IPS DF 4.7 (cell line): ENCODE results near the gene RIT2.

ENCODE experiments used
- DNase-seq: peaks from one replicate; pipeline ENCODE4 v3.0.0-alpha.2; 2013; ENCODE audit warnings: low spot score; ENCODE audit errors: extremely low read depth

Gene RIT2

GRCh38 chr18:43081396-43081795 is 34.1 kb downstream of the RIT2 start:
- no peak for DNase-seq

- no peak for DNase-seq
Observed at GRCh38 chr18:43080671-43081070, 34.8 kb downstream of the RIT2 start.

GRCh38 chr18:43079422-43079821 is 36.1 kb downstream of the RIT2 start:
- no peak for DNase-seq

GRCh38 chr18:43078478-43079092 is 36.9 kb downstream of the RIT2 start:
- no peak for DNase-seq

- DNase-seq: no peak
Observed at GRCh38 chr18:43077510-43078308, 37.8 kb downstream of the RIT2 start.

GRCh38 chr18:43073771-43074170 is 41.7 kb downstream of the RIT2 start:
- no peak for DNase-seq

GRCh38 chr18:43068781-43069180 is 46.7 kb downstream of the RIT2 start:
- no peak for DNase-seq

GRCh38 chr18:43067570-43067969 is 47.9 kb downstream of the RIT2 start:
- no peak for DNase-seq

GRCh38 chr18:43061816-43062215 is 53.7 kb downstream of the RIT2 start:
- no peak for DNase-seq

GRCh38 chr18:43061318-43061717 is 54.2 kb downstream of the RIT2 start:
- DNase-seq: no peak

GRCh38 chr18:43060020-43060419 is 55.5 kb downstream of the RIT2 start:
- no peak for DNase-seq

GRCh38 chr18:43054815-43055519 is 60.5 kb downstream of the RIT2 start:
- DNase-seq: no peak

GRCh38 chr18:43049021-43049420 is 66.5 kb downstream of the RIT2 start:
- DNase-seq: no peak

- no peak for DNase-seq
Observed at GRCh38 chr18:43046322-43046721, 69.2 kb downstream of the RIT2 start.

- no peak for DNase-seq
Observed at GRCh38 chr18:43043626-43044025, 71.9 kb downstream of the RIT2 start.

- DNase-seq: no peak
Observed at GRCh38 chr18:43040281-43040680, 75.2 kb downstream of the RIT2 start.

- DNase-seq: peak; percentile 98
Observed at GRCh38 chr18:43034683-43035500, 80.6 kb downstream of the RIT2 start.

- DNase-seq: no peak
Observed at GRCh38 chr18:43031169-43031568, 84.3 kb downstream of the RIT2 start.

GRCh38 chr18:43029414-43029813 is 86.1 kb downstream of the RIT2 start:
- no peak for DNase-seq

- DNase-seq: no peak
Observed at GRCh38 chr18:43022874-43023273, 92.6 kb downstream of the RIT2 start.

- no peak for DNase-seq
Observed at GRCh38 chr18:43017622-43018021, 97.9 kb downstream of the RIT2 start.

- DNase-seq: no peak
Observed at GRCh38 chr18:43013486-43013885, 102.0 kb downstream of the RIT2 start.
